GM20431 (cell line): ENCODE data around the gene MSANTD3.
"Not testable (repeated sequence)": the region's sequence is repeated elsewhere in the genome, so short reads cannot be mapped to it uniquely, and the experiment has no call there.

ENCODE experiments used
- in situ Hi-C: fragments of 300-500 bp; cut with MseI, MboI; formaldehyde crosslinking; loops from one replicate; pipeline ENCODE4 v1.15.0; 2020; ENCODE audit warnings: low sequenced_read_pairs; ENCODE audit not compliant: unreplicated experiment

The MSANTD3 gene

GRCh38 chr9:100427366-100428263 lies 672 bp downstream of the MSANTD3 start:
- in situ Hi-C loops: no loop called here

- in situ Hi-C loops: no loop called here
These were observed 2.1 kb downstream of the MSANTD3 start for GRCh38 chr9:100428871-100429654.

GRCh38 chr9:100430286-100430940 lies 3.5 kb downstream of the MSANTD3 start:
- in situ Hi-C loops: no loop called here

GRCh38 chr9:100431886-100432285 lies 4.9 kb downstream of the MSANTD3 start:
- in situ Hi-C loops: no loop called here

GRCh38 chr9:100432736-100433135 lies 5.8 kb downstream of the MSANTD3 start:
- in situ Hi-C loops: no loop called here

- in situ Hi-C loops: no loop called here
These were observed 9.6 kb downstream of the MSANTD3 start for GRCh38 chr9:100436571-100436970.

GRCh38 chr9:100437860-100438805 lies 11.2 kb downstream of the MSANTD3 start:
- in situ Hi-C loops: no loop called here

- in situ Hi-C loops: no loop called here
These were observed 13.1 kb downstream of the MSANTD3 start for GRCh38 chr9:100440071-100440470.

GRCh38 chr9:100440487-100440886 lies 13.5 kb downstream of the MSANTD3 start:
- in situ Hi-C loops: not testable (repeated sequence)

GRCh38 chr9:100441911-100442361 lies 15.0 kb downstream of the MSANTD3 start:
- in situ Hi-C loops: no loop called here

GRCh38 chr9:100443781-100444768 lies 17.1 kb downstream of the MSANTD3 start:
- in situ Hi-C loops: no loop called here

GRCh38 chr9:100445161-100445902 lies 18.4 kb downstream of the MSANTD3 start:
- in situ Hi-C loops: no loop called here

GRCh38 chr9:100445903-100446549 lies 19.1 kb downstream of the MSANTD3 start:
- in situ Hi-C loops: no loop called here

- in situ Hi-C loops: no loop called here
These were observed 20.1 kb downstream of the MSANTD3 start for GRCh38 chr9:100447041-100447440.

GRCh38 chr9:100448266-100448665 lies 21.3 kb downstream of the MSANTD3 start:
- in situ Hi-C loops: no loop called here

- in situ Hi-C loops: no loop called here
These were observed 22.5 kb downstream of the MSANTD3 start for GRCh38 chr9:100449420-100449819.

- in situ Hi-C loops: no loop called here
These were observed 26.0 kb downstream of the MSANTD3 start for GRCh38 chr9:100452894-100453293.
